NCI-H2227 (cell line): ENCODE measurements around the gene TMEM170A.
"Not testable (repeated sequence)": the region's sequence is repeated elsewhere in the genome, so short reads cannot be mapped to it uniquely, and the experiment has no call there.

Source experiments
- DNase-seq: peaks from one replicate; lab custom pipeline; 2025; ENCODE audit not compliant: unreplicated experiment; lab: John Stamatoyannopoulos, UW

TMEM170A gene, protein sequence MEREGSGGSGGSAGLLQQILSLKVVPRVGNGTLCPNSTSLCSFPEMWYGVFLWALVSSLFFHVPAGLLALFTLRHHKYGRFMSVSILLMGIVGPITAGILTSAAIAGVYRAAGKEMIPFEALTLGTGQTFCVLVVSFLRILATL

DNA sequence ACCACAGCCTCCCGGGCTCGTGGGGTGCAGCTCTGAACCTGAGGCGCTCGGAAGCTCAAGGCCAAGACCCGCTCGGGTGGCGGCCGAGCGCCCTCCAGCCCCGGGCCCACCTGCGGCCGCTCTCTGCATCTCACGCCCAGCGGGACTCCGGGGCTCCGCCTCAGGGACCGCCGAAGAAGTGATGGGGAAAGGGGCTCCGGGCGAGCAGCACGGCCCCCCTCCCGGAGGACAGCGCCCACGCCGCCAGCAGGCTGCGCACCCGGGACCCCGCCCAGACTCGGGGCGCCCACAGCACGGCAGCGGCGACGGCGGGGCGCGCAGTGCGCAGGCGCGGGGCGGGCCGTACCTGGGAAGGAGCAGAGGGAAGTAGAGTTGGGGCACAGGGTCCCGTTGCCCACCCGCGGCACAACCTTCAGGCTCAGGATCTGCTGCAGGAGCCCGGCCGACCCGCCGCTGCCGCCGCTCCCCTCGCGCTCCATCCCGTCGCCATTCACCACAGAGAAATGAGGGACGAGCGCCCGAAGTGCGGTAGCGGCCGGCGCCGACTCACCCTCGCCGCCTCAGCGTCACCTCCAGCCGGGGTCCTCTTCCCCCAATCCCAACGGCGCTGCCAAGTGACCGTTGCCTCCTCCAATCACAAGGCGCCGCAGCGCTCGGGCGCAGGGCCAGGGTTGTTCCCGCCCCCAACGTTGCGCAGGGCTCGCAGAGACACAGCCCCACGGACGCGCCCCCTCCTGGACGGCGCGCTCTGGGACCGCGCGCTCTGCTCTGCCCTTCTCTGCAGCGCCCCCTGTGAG is at the start of gene TMEM170A:
Gene TMEM170A (minus strand): TSS at position 568 of the 797 bp plus-strand sequence. CDS start 89 bp downstream, at position 479.
- DNase-seq = peak; percentile 98

DNA sequence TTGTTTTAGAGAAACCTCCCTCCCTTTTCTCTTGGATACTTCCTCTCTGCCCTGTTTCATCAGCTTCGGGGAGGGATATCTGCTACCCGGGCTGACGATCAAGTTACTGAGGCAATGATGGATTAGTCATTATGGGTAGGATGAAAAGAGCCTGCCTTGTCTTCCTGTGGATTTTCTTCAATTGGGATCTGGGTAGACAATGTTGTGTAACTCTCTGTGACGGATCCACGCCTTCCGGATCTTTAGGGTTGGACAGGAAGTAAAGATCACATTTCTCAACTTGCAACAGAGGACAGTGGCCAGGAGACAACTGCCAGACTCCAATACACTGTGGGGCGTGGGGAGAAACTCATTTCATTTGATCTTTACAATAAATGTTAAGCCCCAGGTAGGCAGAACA is 42.1 kb upstream of the TMEM170A start:
- no peak for DNase-seq

DNA sequence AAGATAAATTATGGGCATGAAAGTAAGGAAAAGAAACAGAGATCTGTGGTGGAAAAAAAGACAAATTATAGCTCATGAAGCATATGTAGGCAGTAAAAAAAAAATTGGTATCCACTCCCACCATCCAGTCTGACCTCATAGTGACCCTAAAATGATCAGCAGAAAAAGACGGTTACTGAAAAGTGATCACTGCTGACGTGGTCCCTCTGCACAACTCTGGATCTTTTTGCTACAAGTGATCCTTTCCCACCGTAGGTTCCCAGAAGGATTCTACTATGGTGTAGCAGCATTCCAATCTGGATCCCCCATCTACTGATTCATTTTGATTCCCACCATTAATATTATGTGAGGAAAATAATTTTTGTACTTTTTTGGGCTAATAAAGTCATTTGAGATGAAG is 41.6 kb upstream of the TMEM170A start:
- no peak for DNase-seq

DNA sequence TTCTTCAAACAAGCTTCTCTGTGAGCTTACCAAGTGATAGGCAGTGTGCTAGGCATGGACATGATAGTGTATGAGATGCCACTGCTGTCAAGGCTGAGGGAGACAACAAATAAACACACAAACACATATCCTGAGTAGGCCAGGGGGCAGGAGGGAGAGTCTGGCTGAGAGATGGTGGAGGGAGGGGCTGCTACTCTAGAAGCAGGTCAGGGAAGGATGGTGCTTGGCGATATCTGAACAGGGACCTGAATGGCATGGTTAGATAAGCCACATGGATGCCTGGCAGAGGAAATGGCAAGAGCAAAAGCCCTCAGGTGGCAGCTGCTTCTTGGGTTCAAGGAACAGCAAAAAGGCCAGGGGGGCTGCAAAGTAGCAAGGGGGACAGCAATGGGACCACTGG is 39.3 kb upstream of the TMEM170A start:
- DNase-seq = no peak

- no peak for DNase-seq
Observed at GRCh38 chr16:75502916-75503605, 38.6 kb upstream of the TMEM170A start.

- DNase-seq = not testable (repeated sequence)
Observed at GRCh38 chr16:75501820-75502219, 37.3 kb upstream of the TMEM170A start.

GRCh38 chr16:75501359-75501758 is 36.9 kb upstream of the TMEM170A start:
- no peak for DNase-seq

DNA sequence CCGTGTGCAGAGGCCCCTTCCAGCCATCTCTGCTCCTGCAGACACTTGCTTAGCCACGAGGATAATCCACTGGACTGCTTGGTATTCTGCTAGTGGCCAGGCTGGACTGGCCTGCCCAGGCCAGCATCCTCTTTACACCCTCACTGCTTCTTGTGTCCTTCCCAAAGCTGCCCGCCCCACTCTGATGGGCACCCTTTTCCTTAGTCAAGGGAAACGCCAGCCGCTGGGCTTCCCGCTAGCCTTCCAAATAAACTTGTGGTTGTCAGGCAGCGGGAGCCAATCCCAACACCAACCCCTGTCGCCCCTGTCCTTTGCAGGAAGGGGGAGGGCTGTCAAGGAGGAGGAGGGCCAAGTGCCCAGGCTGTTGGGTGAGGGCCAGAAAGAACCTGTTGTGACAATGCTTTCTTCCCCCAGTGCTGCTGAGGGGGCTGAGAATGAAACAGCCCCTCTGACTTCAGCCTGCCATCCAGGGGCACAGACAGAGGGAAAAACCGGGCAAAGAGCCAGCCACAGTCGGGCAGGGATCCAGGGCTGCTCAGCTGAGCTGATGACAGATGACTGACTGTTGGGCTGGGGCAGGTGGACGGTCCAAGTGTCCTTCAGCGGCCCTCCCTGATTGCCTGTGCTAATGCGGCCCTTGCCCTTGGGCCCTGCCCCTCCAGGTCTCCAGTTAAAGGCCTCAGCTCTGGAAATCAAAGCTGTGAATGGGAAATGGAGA is 34.3 kb upstream of the TMEM170A start:
- DNase-seq = peak; percentile 9

DNA sequence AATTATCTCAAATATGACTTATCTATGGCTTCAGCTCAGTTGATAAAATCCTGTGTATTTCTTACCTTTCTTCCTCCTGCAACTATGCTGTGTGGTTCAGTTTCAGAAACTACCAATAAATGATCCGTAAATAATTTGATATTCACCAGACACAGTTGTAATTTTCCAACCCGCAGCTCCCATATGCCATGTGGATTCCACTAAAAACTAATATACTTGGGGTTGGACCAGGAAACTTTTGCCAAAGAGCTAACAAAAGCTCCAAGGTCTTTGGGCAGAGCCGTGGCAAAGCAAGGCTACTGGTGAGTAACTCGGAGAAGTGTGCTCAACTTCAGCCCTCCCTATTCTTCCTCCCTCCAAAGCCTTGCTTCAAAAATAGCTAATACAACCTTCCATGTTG is 33.1 kb upstream of the TMEM170A start:
- DNase-seq = no peak

GRCh38 chr16:75495076-75495674 is 30.7 kb upstream of the TMEM170A start, which contains the start of gene CHST6:
Gene CHST6 (minus strand): TSS chr16:75495441. CDS start chr16:75479828, 15,613 bp downstream.
- peak; percentile 71 for DNase-seq

- peak; percentile 24 for DNase-seq
Observed at GRCh38 chr16:75494661-75495075, 30.2 kb upstream of the TMEM170A start.

DNA sequence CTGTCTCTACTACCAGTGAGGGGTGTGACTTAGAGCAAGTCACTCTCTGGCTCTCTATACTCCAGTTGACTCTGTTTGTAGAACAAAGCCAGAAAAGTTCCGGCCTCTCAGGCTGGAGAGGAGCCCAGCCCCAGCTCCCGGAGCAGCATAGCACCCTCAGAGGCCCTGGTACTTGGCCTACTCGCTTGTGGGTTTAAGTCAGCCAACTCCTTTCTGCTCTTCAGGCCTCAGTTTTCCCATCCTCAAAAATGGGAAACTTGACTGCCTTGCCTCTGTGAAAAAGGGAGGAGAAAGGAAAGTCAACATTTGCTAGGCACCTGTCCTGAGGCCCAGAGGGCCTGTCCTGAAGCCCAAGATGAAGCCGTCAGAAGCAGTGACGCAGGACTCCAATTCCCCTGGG is 29.7 kb upstream of the TMEM170A start:
- no peak for DNase-seq

GRCh38 chr16:75491876-75492275 is 27.4 kb upstream of the TMEM170A start:
- DNase-seq = peak; percentile 10

- DNase-seq = no peak
Observed at GRCh38 chr16:75488322-75488721, 23.8 kb upstream of the TMEM170A start.

GRCh38 chr16:75486676-75487313 is 22.3 kb upstream of the TMEM170A start:
- DNase-seq = no peak

DNA sequence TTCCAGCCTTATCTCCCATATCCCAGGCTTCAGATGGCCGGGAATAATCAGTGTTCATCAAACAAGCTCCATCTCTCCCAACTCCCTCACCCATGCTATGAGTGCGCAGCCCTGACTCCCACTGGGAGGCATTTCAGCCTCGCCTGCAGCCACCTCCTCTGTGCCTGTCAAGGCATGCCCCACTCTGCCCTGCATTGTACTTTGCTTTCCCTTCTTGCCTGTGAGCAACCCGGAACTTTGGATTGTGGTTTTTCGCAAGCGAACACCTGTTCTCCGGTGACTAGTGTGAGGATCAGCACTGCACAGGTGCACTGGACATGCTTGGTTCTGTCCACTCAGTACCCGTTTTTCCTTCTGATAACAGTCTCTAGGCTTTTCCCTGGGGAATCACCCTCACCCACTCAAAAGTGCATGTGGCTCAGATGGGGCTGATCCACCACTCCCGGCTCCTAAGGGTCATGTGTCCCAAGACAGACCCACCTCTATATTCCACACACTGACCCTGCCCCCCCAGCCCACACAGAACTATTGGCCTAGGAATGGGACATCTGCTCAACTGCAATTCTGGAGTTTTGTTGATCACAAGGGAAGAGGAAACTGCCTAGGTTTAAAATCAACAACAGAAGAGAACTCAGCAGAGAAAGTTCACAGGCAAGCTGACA is 21.7 kb upstream of the TMEM170A start:
- DNase-seq = no peak

- DNase-seq = no peak
Observed at GRCh38 chr16:75485230-75486013, 20.9 kb upstream of the TMEM170A start.

- DNase-seq = no peak
Observed at GRCh38 chr16:75483222-75483621, 18.7 kb upstream of the TMEM170A start.
